DND-41 (cell line): ENCODE results near the gene SH3BP5.
"Not testable (repeated sequence)": the region's sequence is repeated elsewhere in the genome, so short reads cannot be mapped to it uniquely, and the experiment has no call there.

ENCODE experiments used
- ATAC-seq: fragments of 200-7000 bp; cut with Tn5 transposase; 3 replicates; pipeline ENCODE4 v1.9.1; 2021; ENCODE audit warnings: low read depth; ENCODE audit not compliant: insufficient read depth
- DNase-seq: peaks from one replicate; pipeline ENCODE4 v3.0.0-alpha.2; 2020
- H2AFZ ChIP-seq: 2 replicates; pipeline ENCODE4 v1.6.0; 2012; ENCODE audit warnings: low read depth, low read length
- H3K27ac ChIP-seq: 2 replicates; pipeline ENCODE4 v1.5.1; 2012; ENCODE audit warnings: low read length, inconsistent platforms
- H3K27me3 ChIP-seq: fragments of 200-600 bp; sonication (generic); 2 replicates; pipeline ENCODE4 v1.6.0; 2012; ENCODE audit warnings: low read length, mild to moderate bottlenecking, inconsistent platforms; ENCODE audit not compliant: insufficient read depth, poor library complexity
- H3K36me3 ChIP-seq: 2 replicates; pipeline ENCODE4 v1.5.1; 2012; ENCODE audit warnings: low read length, inconsistent platforms; ENCODE audit not compliant: insufficient read depth
- H3K4me1 ChIP-seq: 2 replicates; pipeline ENCODE4 v1.5.1; 2012; ENCODE audit warnings: mild to moderate bottlenecking, low read length; ENCODE audit not compliant: insufficient read depth
- H3K4me2 ChIP-seq: 2 replicates; pipeline ENCODE4 v1.6.0; 2012; ENCODE audit warnings: mild to moderate bottlenecking, moderate library complexity, low read length, inconsistent platforms; ENCODE audit not compliant: insufficient read depth
- H3K4me3 ChIP-seq, 2 experiments: fragments of 200-600 bp in 1 of 2; shearing (Covaris generic) in 1 of 2; 2 replicates each; pipeline ENCODE4 v1.5.1; 2012 to 2016; ENCODE audit warnings: inconsistent platforms in 2 of 2, low read length in 2 of 2, mild to moderate bottlenecking in 2 of 2, low read depth in 1 of 2, moderate library complexity in 1 of 2
- H3K79me2 ChIP-seq: 2 replicates; pipeline ENCODE4 v1.6.0; 2012; ENCODE audit warnings: low read length, inconsistent platforms; ENCODE audit not compliant: insufficient read depth
- H3K9ac ChIP-seq: 2 replicates; pipeline ENCODE4 v1.6.0; 2012; ENCODE audit warnings: low read depth, mild to moderate bottlenecking, inconsistent platforms, low read length, moderate library complexity
- H3K9me3 ChIP-seq: 2 replicates; pipeline ENCODE4 v1.5.1; 2012; ENCODE audit warnings: low read length, moderate library complexity, mild to moderate bottlenecking, inconsistent platforms; ENCODE audit not compliant: insufficient read depth, severe bottlenecking
- H4K20me1 ChIP-seq: 2 replicates; pipeline ENCODE4 v1.6.0; 2012; ENCODE audit warnings: low read length; ENCODE audit not compliant: insufficient read depth
- EZH2 ChIP-seq: IDR thresholded peaks from 3 replicates; pipeline ENCODE4 v1.6.1; 2012; ENCODE audit warnings: borderline replicate concordance, low read depth, mild to moderate bottlenecking, moderate library complexity, low read length, inconsistent platforms; ENCODE audit not compliant: severe bottlenecking
- TF ChIP-seq, protein P1 (sequence below): IDR thresholded peaks from 2 replicates; pipeline ENCODE4 v1.5.1; 2012; ENCODE audit warnings: borderline replicate concordance, low read length, moderate library complexity, mild to moderate bottlenecking; ENCODE audit not compliant: poor library complexity, severe bottlenecking; ENCODE audit errors: extremely low read depth

The SH3BP5 gene

DNA sequence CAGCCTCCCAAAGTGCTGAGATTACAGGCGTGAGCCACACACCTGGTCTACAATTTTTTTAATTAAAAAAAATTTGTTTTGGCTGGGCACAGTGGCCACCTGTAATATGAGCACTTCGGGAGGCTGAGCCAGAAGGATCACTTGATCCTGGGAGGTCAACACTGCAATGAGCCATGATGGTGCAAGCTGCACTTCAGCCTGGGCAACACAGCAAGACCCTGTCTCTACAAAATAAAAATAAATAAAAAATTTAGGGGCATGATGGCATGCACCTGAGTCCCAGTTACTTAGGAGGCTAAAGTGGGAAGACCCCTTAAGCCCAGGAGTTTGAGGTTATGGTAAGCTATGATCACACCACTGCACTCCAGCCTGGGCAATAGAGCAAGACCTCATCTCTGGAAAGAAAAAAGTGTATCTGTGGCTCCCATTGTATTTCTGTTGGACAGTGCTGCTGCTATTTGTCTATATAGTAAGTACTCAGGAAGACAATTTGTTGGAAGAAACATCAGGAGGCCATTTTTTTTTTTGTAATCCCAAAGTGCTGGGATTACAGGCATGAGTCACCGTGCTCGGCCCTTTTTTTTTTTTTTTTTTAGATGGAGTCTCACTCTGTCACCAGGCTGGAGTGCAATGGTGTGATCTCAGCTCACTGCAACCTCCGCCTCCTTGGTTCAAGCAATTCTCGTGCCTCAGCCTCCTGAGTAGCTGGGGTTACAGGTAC lies 27.5 kb upstream of the SH3BP5 start:
- H3K79me2 ChIP-seq, result no peaks in the 10 kb centered on the region
- H3K27me3 ChIP-seq, result no peaks in the 10 kb centered on the region
- H3K4me1 ChIP-seq, result peaks cover 5% of the 10 kb centered on the region; the same call in 1 of the 2 replicates
- TF ChIP-seq, protein P1, sequence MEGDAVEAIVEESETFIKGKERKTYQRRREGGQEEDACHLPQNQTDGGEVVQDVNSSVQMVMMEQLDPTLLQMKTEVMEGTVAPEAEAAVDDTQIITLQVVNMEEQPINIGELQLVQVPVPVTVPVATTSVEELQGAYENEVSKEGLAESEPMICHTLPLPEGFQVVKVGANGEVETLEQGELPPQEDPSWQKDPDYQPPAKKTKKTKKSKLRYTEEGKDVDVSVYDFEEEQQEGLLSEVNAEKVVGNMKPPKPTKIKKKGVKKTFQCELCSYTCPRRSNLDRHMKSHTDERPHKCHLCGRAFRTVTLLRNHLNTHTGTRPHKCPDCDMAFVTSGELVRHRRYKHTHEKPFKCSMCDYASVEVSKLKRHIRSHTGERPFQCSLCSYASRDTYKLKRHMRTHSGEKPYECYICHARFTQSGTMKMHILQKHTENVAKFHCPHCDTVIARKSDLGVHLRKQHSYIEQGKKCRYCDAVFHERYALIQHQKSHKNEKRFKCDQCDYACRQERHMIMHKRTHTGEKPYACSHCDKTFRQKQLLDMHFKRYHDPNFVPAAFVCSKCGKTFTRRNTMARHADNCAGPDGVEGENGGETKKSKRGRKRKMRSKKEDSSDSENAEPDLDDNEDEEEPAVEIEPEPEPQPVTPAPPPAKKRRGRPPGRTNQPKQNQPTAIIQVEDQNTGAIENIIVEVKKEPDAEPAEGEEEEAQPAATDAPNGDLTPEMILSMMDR, result no peak
- no peak for TF ChIP-seq EZH2
- H2AFZ ChIP-seq, result no peak overlapping the region
- no peaks in the 10 kb centered on the region for H4K20me1 ChIP-seq
- ATAC-seq, result no peak
- no peak overlapping the region for H3K27ac ChIP-seq
- H3K4me3 ChIP-seq, result no peak overlapping the region
- no peak overlapping the region for H3K4me2 ChIP-seq
- no peaks in the 10 kb centered on the region for H3K36me3 ChIP-seq
- H3K9me3 ChIP-seq, result peaks cover 1% of the 10 kb centered on the region
- H3K9ac ChIP-seq, result no peak overlapping the region
- no peak for DNase-seq

DNA sequence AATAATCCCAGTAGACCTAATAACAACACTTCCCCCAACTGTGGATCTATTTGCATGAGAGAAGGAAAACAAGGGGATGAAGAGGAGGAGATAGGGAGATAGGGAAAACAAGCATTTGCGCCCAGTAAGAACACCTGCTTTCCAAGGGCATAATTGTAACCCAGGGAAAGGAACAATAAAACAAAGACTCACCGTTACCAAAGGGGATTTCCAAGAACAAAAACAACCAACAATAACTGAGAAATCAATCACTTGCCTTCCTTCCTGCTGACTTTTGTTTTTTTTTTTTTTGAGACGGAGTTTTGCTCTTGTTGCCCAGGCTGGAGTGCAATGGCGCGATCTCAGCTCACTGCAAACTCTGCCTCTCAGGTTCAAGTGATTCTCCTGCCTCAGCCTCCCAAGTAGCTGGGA lies 24.3 kb upstream of the SH3BP5 start:
- not testable (repeated sequence) for H3K4me2 ChIP-seq, H3K9ac ChIP-seq, H3K36me3 ChIP-seq, H2AFZ ChIP-seq, H3K79me2 ChIP-seq, H3K27me3 ChIP-seq, H4K20me1 ChIP-seq, H3K4me3 ChIP-seq, H3K4me1 ChIP-seq, DNase-seq, ATAC-seq, H3K9me3 ChIP-seq, H3K27ac ChIP-seq

DNA sequence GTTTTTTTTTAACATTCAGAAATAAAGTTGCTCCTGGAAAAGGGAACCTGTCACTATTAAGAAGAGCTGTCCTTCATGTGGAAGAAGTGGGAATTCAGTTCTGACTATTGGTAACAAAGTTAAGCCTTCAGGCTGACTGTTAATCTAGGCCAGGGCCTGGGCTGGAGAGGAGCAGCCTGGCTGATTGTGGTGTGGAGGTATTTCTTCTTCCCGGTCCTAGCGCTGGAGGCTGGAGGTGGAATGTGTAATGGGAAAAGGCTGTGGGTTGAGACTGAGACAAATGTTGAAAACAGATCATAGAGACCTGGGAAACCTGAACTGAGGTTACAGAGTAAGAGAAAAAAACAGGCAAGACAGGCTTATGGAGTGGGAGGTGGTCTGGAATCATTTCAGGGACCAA lies 23.8 kb upstream of the SH3BP5 start:
- Histone ChIP-seq H4K20me1 (no peaks in the 10 kb centered on the region), H3K4me2 (no peak overlapping the region), H3K4me1 (peaks cover 5% of the 10 kb centered on the region; the same call in 1 of the 2 replicates), H3K79me2 (no peaks in the 10 kb centered on the region), H2AFZ (no peak overlapping the region), H3K27me3 (no peaks in the 10 kb centered on the region), H3K9ac (no peak overlapping the region), H3K9me3 (peaks cover 8% of the 10 kb centered on the region), H3K27ac (no peak overlapping the region), H3K4me3 (no peak overlapping the region), H3K36me3 (no peaks in the 10 kb centered on the region)
- ATAC-seq, result no peak
- DNase-seq, result no peak
- no peak for TF ChIP-seq EZH2
- TF ChIP-seq, protein P1, result no peak

DNA sequence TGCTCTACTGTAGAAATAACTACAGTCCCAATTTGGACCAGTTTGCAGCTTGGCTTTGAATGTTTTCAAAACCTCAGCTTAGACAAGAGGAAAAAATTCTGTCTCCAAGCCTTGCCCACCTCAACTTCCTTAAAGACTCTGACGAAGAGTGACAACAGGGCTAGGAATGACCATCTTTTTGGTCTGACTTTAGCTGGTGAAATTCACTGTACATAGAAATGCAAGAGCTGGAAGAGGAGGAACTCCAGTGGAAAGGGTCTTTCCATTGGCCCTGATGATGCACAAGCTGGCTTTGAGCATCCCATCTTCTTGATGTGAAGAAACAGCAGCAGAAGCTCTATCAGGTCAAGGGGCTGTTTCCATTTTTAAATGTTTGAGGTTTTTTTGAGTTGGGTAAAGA lies 22.7 kb upstream of the SH3BP5 start:
- Histone ChIP-seq H3K27ac (no peak overlapping the region), H2AFZ (no peak overlapping the region), H3K4me1 (peaks cover 5% of the 10 kb centered on the region; the same call in 1 of the 2 replicates), H3K4me2 (no peak overlapping the region), H3K36me3 (no peaks in the 10 kb centered on the region), H3K9me3 (peaks cover 9% of the 10 kb centered on the region), H4K20me1 (no peaks in the 10 kb centered on the region), H3K27me3 (no peaks in the 10 kb centered on the region), H3K9ac (no peak overlapping the region), H3K79me2 (no peaks in the 10 kb centered on the region), H3K4me3 (no peak overlapping the region)
- no peak for DNase-seq
- no peak for TF ChIP-seq EZH2
- TF ChIP-seq, protein P1, result no peak
- no peak for ATAC-seq
